Stimulated activated CD8-positive, alpha-beta memory T cell treated with anti-CD3 and anti-CD28 coated beads, Interleukin-7, amount 100 ng/mL, for 24 hours (primary cell): ENCODE data around the gene RFLNA.

Experiments used
- DNase-seq: peaks from one replicate; pipeline ENCODE4 v3.0.0-alpha.2; 2020; ENCODE audit warnings: low read depth

RFLNA gene

GRCh38 chr12:124336742-124337520, 42.0 kb downstream of the RFLNA start:
- no peak for DNase-seq

GRCh38 chr12:124337622-124338021, 42.7 kb downstream of the RFLNA start:
- no peak for DNase-seq

- no peak for DNase-seq
Observed at GRCh38 chr12:124338448-124338847, 43.6 kb downstream of the RFLNA start.

GRCh38 chr12:124338876-124339603, 44.1 kb downstream of the RFLNA start:
- no peak for DNase-seq

GRCh38 chr12:124340080-124340900, 45.4 kb downstream of the RFLNA start:
- no peak for DNase-seq

- DNase-seq, result no peak
Observed at GRCh38 chr12:124341645-124342069, 46.8 kb downstream of the RFLNA start.

GRCh38 chr12:124344022-124344421, 49.1 kb downstream of the RFLNA start:
- DNase-seq, result no peak

- no peak for DNase-seq
Observed at GRCh38 chr12:124344526-124344925, 49.6 kb downstream of the RFLNA start.

- DNase-seq, result no peak
Observed at GRCh38 chr12:124345795-124346194, 50.9 kb downstream of the RFLNA start.

- no peak for DNase-seq
Observed at GRCh38 chr12:124346425-124347168, 51.7 kb downstream of the RFLNA start.

GRCh38 chr12:124347335-124347734, 52.4 kb downstream of the RFLNA start:
- DNase-seq, result no peak

- peak; percentile 2 for DNase-seq
Observed at GRCh38 chr12:124347805-124348658, 53.1 kb downstream of the RFLNA start.

GRCh38 chr12:124348659-124349380, 53.9 kb downstream of the RFLNA start:
- no peak for DNase-seq

GRCh38 chr12:124350491-124350890, 55.6 kb downstream of the RFLNA start:
- DNase-seq, result no peak

GRCh38 chr12:124351422-124351821, 56.5 kb downstream of the RFLNA start:
- no peak for DNase-seq

GRCh38 chr12:124352257-124352656, 57.4 kb downstream of the RFLNA start:
- no peak for DNase-seq

GRCh38 chr12:124352839-124353238, 57.9 kb downstream of the RFLNA start:
- no peak for DNase-seq

- no peak for DNase-seq
Observed at GRCh38 chr12:124354400-124354799, 59.5 kb downstream of the RFLNA start.

GRCh38 chr12:124356221-124356620, 61.3 kb downstream of the RFLNA start:
- DNase-seq, result no peak

- no peak for DNase-seq
Observed at GRCh38 chr12:124357616-124358015, 62.7 kb downstream of the RFLNA start.
